ENCODE results near the gene COP1.

GRCh38 chr1:175901076-175901836 lies 305.8 kb downstream of the COP1 start:
- TF ChIP-seq CTCF (optimal IDR thresholded peaks at IDR 0.05 in 1 of 3, IDR thresholded peaks at IDR 0.05 in 1 of 3, conservative IDR thresholded peaks at IDR 0.05 in 1 of 3; ENCODE audit: extremely low read depth in 1 of 3, insufficient read depth in 2 of 3, low read length in 3 of 3) (no peak), EZH2 (IDR thresholded peaks at IDR 0.05; ENCODE audit: low read length) (no peak)
